GM21423 (cell line): ENCODE data around the gene ANTXR1.

ENCODE experiments used
- ATAC-seq: cut with Tn5 transposase; IDR thresholded peaks from one replicate; pipeline ENCODE4 v1.9.1; 2021; ENCODE audit warnings: mild to moderate bottlenecking, moderate library complexity; ENCODE audit not compliant: unreplicated experiment

ANTXR1 gene

DNA sequence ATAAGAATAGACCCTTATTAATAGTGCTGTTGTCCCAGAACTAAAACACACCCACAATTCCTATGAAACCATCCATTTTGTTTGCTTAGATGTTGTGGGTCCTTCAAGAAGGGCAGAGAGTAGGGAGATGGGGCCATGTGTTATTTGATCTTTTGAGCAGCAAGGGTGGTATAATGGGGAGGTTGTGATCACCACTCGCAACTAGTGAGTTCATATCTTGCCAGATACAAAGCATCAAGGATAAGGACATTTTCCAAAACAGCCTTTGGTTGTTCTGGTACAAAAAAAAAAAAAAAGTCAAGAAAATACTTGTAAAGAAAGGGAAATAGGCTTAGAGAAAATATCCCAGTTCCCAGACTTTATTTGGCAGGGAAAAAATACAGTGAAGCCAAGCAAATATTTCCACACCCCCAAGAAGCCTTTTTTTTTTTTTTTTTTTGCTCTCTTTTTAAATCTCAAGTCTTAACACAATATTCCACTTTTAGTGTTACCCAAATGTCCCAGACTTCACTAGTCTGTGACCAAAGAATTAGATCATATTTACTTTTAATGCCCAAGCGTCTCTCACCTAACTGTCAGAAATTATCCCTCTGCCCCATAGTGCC is 54.1 kb downstream of the ANTXR1 start:
- ATAC-seq, result no peak

DNA sequence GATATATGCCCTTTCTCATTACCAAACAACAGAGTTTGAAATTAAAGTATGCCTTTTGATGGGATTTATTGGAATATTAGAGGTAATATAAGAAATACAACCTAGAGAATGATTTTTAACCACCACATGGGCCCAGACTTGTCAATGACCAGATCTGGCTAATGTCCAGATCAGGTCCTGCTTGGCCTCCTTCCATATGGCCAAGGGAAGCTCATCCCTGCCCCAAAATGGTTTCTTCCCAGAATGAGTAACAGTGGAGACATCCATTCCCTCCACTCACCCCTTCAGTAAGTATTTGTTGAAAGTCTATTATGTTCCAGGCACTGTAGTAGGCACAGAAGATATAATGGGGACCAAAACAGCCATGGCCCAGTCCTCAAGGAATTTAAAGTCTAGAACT is 54.9 kb downstream of the ANTXR1 start:
- no peak for ATAC-seq

DNA sequence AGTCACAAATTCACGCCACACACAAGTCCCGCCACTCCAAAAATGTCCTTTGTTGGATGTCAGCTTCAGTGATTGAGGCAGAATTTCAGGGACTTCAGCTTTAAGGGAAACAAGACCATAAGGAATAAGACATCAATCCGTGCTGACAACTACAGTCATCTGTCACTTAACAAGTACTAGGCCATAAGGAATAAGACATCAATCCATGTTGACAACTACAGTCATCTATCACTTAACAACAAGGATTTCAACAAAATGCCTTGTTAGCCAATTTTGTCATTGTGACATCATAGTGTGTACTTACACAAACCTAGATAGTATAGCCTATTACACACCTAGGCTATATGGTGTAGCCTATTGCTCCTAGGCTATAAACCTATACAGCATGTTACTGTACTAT is 58.0 kb downstream of the ANTXR1 start:
- ATAC-seq, result no peak

DNA sequence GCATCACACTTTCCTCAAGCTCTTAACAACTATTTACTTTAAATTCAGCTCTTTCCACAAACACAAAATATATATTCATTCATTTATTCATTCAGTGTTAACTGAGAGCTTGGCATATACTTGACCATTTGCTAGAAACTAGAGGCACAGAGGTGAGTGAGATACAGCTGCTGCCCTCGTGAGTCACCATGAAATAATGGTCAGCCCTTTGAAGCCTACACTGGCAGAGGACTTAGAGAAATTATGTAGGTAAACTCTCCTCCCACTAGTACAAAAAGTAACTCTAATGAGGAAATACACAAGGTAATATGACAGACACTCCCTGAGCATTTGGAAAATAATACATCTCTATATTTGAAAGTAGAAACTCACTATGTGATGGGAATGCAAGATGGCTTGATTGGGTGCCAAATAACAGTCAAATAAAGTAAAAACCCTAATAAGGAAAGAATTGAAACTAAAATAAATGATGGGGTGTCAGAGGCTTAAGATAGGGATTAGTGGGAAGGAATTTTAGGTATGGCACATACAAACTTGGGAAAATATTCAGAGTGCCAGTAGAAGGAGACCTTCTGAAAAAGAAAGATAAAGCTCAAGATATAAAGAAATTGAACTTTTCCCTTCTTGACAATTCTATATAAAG is 61.1 kb downstream of the ANTXR1 start:
- ATAC-seq, result no peak

DNA sequence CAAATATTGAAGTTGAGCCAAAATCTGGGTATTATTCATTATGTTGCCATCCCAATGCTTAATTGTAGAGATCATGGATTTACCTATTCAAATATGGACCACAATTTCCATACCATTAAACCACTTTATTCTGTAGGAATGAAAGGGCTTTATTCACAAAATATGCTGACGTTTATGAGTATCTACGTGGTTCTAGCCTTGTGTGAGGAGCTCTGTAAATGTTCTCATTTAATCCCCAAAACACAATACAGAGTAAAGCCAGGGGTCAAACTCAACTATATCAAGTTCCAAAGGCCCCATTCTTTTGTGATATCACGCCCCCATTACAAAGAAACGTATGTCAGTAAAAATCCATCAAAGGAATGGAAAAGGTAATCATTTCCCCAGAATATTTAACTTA is 61.9 kb downstream of the ANTXR1 start:
- ATAC-seq, result no peak

DNA sequence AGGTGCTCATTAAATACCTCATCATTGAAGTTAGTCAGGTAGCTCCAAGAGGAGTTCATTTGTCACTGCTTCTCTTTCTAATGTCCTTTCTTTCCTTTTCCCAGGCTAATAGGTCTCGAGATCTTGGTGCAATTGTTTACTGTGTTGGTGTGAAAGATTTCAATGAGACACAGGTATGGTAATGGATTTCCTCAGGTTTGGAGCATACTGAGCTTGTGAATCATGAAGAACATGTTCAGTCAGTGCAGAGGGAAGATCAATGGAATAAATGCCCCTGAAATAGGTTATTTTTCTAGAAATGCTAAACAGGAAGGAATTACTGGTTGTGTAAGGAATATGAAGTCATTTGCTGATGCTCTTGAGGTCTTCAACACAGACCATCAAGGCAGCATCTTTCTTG is 62.5 kb downstream of the ANTXR1 start:
- ATAC-seq, result no peak

DNA sequence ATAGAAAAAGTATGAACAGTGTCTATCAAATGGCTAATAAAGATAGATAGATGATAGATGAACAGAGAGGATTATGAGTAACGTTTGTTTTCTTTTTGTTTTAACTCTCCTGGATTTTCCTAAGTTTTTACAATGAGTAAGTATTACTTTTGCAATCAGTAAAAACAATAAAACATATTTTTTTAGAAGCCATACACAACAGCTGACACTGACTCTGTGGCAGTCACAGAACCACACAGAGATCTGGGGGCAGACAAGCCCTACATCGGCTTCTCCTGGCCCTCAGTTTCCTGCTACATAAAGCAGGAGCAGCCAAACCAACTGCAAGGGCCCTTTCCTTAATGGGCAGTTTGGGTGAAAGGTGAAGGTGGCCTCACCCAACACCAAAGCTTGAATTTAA is 63.6 kb downstream of the ANTXR1 start:
- no peak for ATAC-seq

DNA sequence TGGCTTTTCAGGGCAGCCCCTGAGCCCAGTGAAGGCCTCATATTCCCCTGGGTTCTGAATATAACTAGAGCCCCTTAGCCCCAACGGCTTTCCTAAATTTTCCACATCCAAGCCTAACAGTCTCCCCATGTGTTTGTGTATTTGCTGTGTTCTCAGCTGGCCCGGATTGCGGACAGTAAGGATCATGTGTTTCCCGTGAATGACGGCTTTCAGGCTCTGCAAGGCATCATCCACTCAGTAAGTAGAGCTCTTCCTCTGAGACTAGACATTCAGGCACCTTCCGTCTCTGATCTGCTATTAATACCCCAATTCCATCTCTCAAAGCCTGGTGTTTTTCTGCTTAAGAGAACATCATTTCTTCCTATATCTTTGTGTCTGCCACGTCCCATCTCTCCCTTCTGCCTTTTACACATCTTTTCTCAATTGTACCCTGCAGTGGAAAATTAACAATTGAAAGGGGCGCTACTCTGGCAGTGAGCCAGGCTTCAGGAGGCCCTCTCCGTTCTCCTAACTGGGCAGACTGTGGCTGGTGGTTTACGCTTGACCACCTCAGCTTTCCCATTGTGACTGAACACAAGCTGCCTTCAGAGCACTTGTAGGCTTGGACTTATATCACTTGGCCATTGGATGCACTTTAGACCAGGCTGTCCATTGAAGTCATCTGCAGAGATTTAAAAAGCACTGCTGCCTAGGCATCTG is 64.4 kb downstream of the ANTXR1 start:
- ATAC-seq, result no peak

DNA sequence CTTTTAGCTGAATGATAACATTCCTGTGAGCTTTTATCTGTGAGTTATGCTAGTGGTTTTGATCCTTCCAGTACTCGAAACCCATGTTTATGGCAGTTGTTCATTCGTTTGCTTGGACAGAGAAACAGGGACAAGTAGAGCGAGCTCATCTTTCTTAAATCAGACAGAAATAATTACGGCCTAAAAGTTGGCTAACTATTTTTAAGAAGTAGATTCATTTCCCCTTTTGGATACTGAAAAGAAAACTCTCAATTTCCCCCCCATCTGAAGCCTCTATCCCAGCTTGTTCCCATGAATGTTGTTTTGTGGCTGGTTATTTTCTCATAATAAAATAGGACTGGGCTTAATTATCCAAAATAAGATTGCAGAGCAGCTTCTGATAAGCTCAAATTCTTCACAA is 67.1 kb downstream of the ANTXR1 start:
- no peak for ATAC-seq

DNA sequence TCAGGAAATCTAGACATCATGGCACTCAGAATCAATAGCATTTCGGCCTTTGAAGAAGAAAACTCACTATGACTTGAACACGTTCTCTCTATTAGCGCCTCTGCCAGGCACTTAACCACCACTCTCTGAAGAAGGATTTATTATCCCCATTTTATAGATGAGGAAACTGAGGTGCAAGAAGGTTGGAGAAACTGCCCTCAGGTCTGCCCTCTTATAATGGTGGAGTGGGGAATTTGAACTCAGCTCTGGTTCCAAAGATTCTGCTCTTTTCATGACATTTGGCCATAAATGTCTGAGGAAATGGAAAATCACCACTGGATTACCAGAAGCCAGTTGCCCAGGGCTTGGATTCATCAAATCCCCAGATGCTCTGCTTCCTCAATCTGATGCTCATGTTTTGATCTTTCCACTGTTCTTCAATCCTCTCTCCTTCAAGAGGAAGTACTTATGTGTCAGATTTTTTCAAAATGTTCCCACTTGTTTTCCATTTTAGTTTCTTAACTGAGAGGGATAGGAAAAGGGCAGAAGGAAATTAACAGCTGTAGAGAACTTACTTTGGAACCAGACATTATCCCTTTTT is 68.1 kb downstream of the ANTXR1 start:
- ATAC-seq, result no peak

DNA sequence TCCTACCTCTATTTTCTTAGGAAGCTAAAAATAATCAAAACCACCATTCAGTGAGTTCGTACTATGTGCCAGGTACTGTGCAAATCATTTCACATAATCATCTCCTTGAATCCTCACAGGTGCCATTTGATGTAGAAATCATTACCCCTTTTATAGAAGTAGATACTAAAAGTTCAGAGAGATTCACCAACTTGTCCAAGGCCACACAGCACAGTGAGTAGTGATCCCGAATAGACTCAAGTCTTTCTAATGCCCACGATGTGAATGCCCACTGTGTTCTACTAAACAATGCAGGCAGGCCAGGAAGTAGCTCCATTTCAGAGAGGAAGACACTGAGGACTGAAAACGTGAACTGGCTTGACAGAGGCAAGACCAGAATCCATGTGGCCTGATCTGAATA is 68.8 kb downstream of the ANTXR1 start:
- no peak for ATAC-seq

DNA sequence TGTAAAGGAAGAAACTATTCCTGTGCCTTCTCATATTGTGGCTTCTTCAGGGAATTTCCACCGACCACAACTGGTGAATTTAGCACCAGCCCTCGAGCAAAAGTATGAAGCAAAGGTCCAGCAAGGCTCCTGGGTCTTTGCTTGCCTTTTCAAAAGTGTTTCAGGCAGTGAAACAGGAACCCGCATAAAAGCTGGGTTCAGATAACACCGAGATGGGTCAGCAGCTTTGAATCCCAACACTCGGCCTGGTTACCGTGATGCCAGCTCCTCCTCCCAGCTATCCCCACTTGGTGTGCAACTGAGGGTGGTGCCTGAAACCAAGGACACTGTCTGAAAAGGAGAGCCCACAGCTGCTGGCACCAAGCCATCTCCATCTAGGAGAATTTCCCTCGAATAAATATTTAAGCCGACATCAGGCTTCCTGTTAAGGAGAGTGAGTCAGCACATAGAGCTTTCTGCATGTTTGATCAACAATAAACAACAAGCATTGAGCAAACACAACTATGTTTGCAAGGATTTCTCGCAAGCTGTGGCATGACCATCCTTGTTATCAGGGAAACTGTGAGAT is 69.5 kb downstream of the ANTXR1 start:
- no peak for ATAC-seq

DNA sequence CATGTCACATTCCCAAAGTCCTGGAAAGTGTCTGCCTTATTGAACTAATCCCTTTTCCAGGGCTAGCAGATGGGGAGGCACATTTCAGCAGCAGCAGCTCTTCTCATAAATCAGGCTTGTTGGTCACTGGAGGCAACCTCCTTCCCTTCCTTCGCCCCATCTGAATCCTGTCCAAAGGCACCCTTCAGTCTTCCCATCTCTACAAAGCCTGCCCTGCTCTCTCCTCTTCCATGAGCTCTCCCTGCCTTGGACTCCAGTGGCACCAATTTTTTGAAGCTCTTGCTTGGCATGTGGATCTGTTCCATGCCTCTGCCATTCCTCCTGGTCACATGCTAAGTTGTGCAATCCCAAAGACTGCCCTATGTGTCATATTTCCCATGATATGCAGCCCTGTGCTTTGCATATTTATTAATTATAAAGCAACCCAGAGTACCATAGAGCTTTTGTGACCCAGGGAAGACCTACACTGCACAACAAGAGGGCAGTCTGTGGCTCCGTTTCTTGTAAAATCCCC is 70.3 kb downstream of the ANTXR1 start:
- no peak for ATAC-seq

DNA sequence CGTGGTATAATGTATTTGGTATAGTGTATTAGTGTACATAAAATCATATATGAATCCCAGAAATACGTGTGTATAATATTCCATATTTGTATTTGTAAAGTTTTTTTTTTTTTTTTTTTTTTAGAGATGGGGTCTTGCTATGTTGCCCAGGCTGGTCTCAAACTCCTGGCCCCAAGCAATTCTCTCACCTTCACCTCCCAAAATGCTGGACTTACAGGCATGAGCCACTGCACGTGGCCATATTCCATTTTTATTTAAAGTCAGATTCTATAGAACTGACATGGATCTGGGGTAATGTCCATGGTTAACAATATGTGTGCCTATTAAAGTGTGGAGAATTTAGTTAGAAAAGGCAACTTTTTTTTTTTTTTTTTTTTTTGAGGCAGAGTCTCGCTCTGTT is 71.5 kb downstream of the ANTXR1 start:
- no peak for ATAC-seq

DNA sequence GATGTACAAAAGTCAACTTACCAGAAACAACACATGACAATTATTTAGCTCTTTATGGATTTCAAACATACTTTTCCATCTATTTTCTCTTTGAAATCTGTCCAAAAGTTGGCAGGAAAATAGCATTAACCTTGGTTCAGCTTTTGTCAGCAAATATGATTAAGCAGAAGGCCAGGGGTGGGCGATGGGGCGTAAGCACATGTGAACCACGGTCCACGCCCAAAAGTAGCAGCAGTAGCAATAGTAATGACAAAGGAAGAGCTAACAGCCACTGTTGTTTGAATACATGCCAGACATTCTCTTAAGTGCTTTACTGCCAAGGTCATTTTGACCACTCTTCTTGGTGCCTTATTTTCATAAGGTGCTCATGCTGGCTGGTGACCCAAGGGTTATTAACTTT is 73.5 kb downstream of the ANTXR1 start:
- no peak for ATAC-seq

DNA sequence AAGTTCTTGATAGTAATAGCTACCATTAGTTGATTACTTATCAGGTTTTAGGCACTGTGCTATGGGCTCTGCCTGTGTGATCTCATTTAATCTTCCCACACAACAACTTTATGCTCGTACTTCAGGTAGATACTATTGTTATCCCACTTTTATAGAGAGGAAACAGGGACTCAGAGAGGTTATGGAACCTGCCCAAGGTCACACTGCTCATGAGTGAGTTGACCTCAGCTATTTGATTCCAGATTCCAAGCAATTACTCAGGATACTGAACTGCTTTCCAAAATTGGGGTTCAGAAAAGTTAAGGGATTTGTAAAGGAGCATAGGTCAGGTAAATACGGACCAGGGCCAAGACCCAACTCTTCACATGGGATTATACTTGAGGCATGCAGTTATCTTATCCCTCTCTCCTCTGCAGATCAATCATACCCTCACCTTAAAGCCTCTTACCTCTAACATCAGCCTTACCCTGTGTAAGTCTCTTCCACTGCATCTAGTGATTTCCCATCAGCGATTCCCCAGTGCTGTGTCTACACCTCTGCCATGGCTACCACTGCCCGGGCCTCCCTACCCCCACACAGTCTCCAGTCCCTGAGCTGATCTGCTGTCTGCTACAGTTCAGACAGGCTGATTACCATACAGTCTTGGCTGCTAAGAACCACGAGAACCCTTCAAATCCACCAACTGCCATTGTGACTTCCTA is 74.4 kb downstream of the ANTXR1 start:
- no peak for ATAC-seq

DNA sequence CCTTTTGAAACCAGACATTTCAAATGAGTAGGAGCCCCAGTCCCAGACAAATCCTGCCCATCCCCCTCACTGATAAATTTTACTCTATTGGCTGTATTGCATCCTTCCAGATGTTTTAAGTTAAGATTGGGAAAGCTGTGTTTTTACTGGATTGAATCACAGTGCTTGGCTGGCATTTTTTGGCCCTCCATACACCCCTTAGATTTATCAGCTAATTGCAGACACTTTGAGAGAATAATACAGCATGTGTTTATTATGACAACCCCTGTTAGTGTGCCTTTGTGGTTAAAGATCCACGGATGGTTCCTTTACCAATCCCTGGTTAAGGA is 74.9 kb downstream of the ANTXR1 start:
- ATAC-seq, result no peak

DNA sequence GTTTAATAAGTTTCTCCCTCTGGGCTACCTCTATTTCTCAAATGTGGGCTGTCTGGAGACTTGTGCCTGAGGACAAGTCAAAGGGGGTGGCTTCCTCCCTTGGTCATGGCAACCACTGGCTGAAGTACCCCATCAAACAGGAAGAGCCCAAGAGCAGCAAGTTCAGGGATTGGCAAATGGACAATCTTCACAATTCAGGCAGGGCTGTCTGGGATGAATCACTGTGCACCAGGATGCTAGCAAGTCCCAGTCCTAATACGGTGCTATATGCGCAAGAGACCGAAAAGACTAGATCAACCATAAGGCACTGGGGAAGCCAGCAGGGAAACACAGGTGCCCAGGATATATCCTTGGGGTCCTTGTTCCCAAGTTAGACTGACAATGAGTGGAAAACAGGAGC is 75.5 kb downstream of the ANTXR1 start:
- ATAC-seq, result no peak

DNA sequence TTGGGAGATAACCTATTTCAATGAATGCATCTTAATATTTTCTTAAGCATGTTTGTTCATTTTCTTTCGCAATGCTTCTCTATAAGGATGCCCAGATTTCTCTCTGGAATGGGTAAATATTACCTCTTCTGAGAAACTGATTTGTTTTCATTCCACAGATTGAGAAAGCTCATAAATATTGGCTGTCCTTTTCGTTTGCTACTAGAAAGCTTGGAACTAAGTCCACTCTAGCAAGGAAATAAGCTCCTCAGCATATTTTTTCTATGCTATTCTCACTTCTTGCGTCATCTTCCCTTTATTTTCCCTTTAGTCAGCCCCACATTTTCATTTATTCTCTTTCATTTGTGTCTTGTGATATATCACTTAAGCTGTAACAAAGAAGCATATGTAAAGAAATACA is 76.3 kb downstream of the ANTXR1 start:
- no peak for ATAC-seq

DNA sequence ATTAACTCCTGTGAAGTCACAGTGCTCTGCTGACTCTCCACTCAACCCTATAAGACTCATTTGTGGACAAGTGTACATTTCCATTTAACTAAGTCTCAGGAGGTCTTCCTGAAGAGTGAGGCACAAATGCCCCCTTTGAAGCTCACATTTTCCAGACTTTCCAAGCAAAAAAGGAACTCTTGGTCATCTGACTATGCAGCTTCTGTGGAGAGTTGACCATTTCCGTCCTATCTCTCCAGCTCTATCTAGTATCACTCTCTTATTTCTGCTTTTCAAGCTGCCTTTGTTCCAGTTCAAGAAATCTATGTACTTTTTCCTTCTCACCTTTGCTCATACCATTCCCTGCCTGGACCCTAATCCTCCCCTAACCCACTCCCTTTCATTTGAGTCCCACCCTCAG is 77.0 kb downstream of the ANTXR1 start:
- no peak for ATAC-seq

DNA sequence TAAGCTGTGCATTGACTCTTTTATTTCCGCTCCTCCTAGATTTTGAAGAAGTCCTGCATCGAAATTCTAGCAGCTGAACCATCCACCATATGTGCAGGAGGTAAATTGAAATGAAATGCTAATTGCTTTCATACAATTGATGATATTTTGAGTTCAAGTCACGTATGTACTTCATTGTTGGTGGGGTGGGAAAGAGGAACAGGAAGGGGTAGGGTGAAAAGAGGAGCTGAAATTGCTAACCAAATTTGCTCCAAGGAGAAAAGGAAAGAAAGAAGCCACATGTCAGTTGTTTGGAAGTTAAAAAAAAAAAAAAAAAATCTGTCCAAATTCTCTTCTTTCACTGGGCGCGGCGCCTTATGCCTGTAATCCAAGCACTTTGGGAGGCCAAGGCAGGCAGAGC is 77.8 kb downstream of the ANTXR1 start:
- no peak for ATAC-seq
